Measurements from ENCODE around the gene ADGRG3.

The ADGRG3 gene

DNA sequence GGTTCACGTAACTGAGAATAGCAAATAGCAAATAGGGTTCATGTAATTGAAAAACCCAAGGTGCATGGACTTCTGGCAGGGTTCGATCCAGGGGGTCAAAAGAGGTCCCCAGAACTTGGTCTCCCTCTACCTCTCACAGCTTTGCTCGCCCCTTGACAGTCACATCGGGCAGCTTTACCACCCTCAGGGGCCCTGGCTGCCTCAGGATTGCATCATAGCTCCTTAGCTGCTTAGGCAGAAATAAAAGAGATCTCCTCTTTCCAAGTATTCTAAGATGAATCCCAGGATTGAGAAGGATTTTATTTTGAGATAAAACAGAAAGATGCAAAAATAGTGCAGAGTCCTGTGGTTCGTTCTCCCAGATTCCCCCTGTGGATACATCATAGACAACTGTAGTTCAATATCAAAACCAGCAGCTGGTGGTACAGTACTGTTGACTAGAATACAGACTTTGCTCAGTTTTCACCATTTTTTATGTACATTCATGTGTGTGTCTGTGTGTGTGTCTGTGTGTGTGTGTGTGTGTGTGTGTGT is 12.8 kb downstream of the ADGRG3 start:
- TF ChIP-seq TAF1 (IDR thresholded peaks at IDR 0.05; ENCODE audit: borderline replicate concordance, low read depth, low read length), result no peak
- no peak for TF ChIP-seq POLR2A (IDR thresholded peaks at IDR 0.05; ENCODE audit: low read depth, low read length)
- FAIRE-seq (no peak), DNase-seq (ENCODE audit: insufficient read length) (no peak)

- TF ChIP-seq POLR2AphosphoS5 (IDR thresholded peaks at IDR 0.05; ENCODE audit: low read depth, low read length) (no peak), TAF1 (IDR thresholded peaks at IDR 0.05; ENCODE audit: borderline replicate concordance, low read depth, low read length) (no peak), POLR2A (IDR thresholded peaks at IDR 0.05; ENCODE audit: low read depth, low read length) (no peak)
- no peak for FAIRE-seq
- DNase-seq (ENCODE audit: insufficient read length), result no peak
Observed at GRCh38 chr16:57681950-57682728, 14.0 kb downstream of the ADGRG3 start.

GRCh38 chr16:57682809-57683635 is 14.9 kb downstream of the ADGRG3 start:
- no peak for DNase-seq (ENCODE audit: insufficient read length)
- no peak for FAIRE-seq
- no peak for TF ChIP-seq POLR2A (IDR thresholded peaks at IDR 0.05; ENCODE audit: low read depth, low read length)
- TF ChIP-seq POLR2AphosphoS5 (IDR thresholded peaks at IDR 0.05; ENCODE audit: low read depth, low read length), result no peak
- no peak for TF ChIP-seq TAF1 (IDR thresholded peaks at IDR 0.05; ENCODE audit: borderline replicate concordance, low read depth, low read length)

GRCh38 chr16:57683636-57684545 is 15.8 kb downstream of the ADGRG3 start:
- no peak for TF ChIP-seq TAF1 (IDR thresholded peaks at IDR 0.05; ENCODE audit: borderline replicate concordance, low read depth, low read length)
- TF ChIP-seq POLR2AphosphoS5 (IDR thresholded peaks at IDR 0.05; ENCODE audit: low read depth, low read length), result no peak
- TF ChIP-seq POLR2A (IDR thresholded peaks at IDR 0.05; ENCODE audit: low read depth, low read length), result no peak
- FAIRE-seq (no peak), DNase-seq (ENCODE audit: insufficient read length) (no peak)

DNA sequence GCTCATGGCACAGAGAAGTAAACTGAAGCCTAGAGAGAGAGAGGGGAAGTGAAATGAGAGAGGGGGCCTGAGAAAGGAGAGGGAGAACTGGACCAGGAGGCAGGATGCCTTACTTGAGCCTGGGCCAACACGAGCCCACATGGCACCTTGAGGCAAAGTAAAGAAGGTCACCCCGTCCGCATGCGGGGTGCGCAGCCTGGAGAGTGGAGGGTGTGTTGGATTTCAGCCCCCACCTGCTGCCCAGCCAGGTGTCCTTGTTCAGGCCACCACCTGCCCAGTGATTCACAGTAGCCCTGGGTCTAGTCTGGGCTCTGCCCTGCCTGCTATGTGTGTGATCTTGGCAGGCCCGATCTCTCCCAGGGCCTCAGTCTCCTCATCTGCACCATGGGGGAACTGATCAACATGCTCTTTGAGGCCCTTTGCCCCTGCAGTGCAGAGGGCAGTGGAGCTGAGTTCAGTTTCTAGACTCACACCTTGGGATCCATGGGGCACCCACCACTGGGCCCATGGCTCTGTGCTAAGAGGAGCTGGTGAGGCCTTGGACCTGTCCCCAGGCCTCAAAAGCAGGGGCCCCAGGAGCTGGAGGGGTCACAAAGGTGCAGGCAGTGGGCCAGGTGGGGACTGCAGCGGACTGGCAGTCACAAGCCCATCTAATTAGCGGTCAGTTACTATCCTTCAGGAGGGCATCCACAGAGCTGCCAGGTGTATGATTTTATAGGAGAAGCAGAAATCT is 16.7 kb downstream of the ADGRG3 start:
- FAIRE-seq, result no peak
- TF ChIP-seq POLR2A (IDR thresholded peaks at IDR 0.05; ENCODE audit: low read depth, low read length), result no peak
- no peak for TF ChIP-seq POLR2AphosphoS5 (IDR thresholded peaks at IDR 0.05; ENCODE audit: low read depth, low read length)
- TF ChIP-seq TAF1 (IDR thresholded peaks at IDR 0.05; ENCODE audit: borderline replicate concordance, low read depth, low read length), result no peak
- no peak for DNase-seq (ENCODE audit: insufficient read length)

DNA sequence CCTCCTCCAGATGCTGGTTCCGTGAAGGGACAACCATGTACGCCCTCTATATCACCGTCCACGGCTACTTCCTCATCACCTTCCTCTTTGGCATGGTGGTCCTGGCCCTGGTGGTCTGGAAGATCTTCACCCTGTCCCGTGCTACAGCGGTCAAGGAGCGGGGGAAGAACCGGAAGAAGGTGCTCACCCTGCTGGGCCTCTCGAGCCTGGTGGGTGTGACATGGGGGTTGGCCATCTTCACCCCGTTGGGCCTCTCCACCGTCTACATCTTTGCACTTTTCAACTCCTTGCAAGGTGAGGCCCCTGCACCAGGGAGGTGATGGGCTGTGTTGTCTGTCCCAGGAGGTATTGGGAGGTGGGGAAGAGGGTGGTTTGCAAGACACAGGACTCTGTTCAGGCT is 17.5 kb downstream of the ADGRG3 start:
- no peak for FAIRE-seq
- DNase-seq (ENCODE audit: insufficient read length), result no peak
- TF ChIP-seq POLR2AphosphoS5 (IDR thresholded peaks at IDR 0.05; ENCODE audit: low read depth, low read length) (no peak), POLR2A (IDR thresholded peaks at IDR 0.05; ENCODE audit: low read depth, low read length) (no peak), TAF1 (IDR thresholded peaks at IDR 0.05; ENCODE audit: borderline replicate concordance, low read depth, low read length) (no peak)

GRCh38 chr16:57686577-57686976 is 18.5 kb downstream of the ADGRG3 start:
- DNase-seq (ENCODE audit: insufficient read length), result no peak
- no peak for FAIRE-seq
- TF ChIP-seq TAF1 (IDR thresholded peaks at IDR 0.05; ENCODE audit: borderline replicate concordance, low read depth, low read length), result no peak
- no peak for TF ChIP-seq POLR2A (IDR thresholded peaks at IDR 0.05; ENCODE audit: low read depth, low read length)
- TF ChIP-seq POLR2AphosphoS5 (IDR thresholded peaks at IDR 0.05; ENCODE audit: low read depth, low read length), result no peak

DNA sequence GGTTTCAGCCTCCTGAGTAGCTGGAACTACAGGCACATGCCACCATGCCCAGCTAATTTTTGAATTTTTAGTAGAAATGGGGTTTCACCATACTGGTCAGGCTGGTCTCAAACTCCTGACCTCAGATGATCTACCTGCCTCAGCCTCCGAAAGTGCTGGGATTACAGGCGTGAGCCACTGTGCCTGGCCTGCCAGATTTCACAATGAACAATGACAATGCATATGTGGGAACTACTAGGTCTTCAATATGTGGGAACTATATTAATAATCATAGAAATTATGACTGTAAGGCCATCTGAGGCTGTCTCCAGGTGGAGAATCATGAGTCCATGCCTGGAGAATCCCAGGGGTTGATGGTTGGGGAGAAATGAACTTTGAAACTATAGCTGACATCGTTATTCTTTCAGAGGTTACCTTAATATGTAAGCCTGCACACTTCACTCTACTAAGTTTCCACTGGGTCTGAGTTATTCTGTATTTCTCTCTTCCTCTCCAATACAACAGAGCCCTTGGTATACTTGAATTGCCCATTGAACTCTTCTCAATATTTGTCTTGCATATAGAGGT is 19.3 kb downstream of the ADGRG3 start:
- FAIRE-seq (no peak), DNase-seq (ENCODE audit: insufficient read length) (no peak)
- TF ChIP-seq POLR2AphosphoS5 (IDR thresholded peaks at IDR 0.05; ENCODE audit: low read depth, low read length), result no peak
- no peak for TF ChIP-seq POLR2A (IDR thresholded peaks at IDR 0.05; ENCODE audit: low read depth, low read length)
- no peak for TF ChIP-seq TAF1 (IDR thresholded peaks at IDR 0.05; ENCODE audit: borderline replicate concordance, low read depth, low read length)

DNA sequence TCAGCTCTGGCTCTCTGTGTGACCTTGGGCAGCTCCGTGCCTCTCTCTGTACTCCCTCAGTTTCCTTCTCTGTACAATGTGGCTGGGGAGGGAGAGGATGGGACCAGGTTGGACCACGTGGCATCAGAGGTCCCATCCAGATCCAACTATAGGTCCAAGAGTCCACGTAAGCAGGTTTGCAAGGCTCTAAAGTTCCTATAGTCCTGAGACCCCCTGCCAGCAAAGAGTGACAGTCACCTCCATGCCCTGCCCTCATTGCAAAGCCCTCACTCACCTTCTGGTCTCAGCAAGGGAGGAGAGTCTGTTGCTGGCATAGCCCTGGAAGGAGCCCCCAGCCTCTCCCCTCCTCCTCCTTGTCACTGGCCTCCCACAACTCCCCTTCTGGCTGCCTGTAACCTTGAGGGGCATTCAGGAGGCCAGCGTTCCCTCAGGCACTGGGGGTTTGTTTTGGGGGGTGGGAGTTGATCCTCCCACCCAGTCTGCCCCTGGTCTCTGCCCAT is 20.4 kb downstream of the ADGRG3 start:
- FAIRE-seq, result no peak
- no peak for TF ChIP-seq TAF1 (IDR thresholded peaks at IDR 0.05; ENCODE audit: borderline replicate concordance, low read depth, low read length)
- no peak for TF ChIP-seq POLR2AphosphoS5 (IDR thresholded peaks at IDR 0.05; ENCODE audit: low read depth, low read length)
- TF ChIP-seq POLR2A (IDR thresholded peaks at IDR 0.05; ENCODE audit: low read depth, low read length), result no peak
- DNase-seq (ENCODE audit: insufficient read length), result no peak

Measured in GM12892 (cell line).